WI38 (cell line): Measurements from ENCODE around the gene CNGA2.
"Not testable (repeated sequence)": the region's sequence is repeated elsewhere in the genome, so short reads cannot be mapped to it uniquely, and the experiment has no call there.

Source experiments
- H3K4me3 ChIP-seq: 2 replicates; pipeline ENCODE4 v1.5.1; 2011; ENCODE audit warnings: low read depth, mild to moderate bottlenecking, control low read depth, low read length
- CTCF ChIP-seq: IDR thresholded peaks from 2 replicates; pipeline ENCODE4 v1.5.1; 2012; ENCODE audit warnings: low read depth, mild to moderate bottlenecking, control low read depth, low read length

CNGA2 gene

GRCh38 chrX:151734446-151734845 is at the start of gene CNGA2:
Gene CNGA2 (plus strand): TSS chrX:151734746. CDS start chrX:151738484, 3,738 bp downstream.
- TF ChIP-seq CTCF, result no peak
- H3K4me3 ChIP-seq, result no peak within 1 kb of the TSS

GRCh38 chrX:151687635-151688034 is 46.9 kb upstream of the CNGA2 start:
- no peak for TF ChIP-seq CTCF
- no peak overlapping the region for H3K4me3 ChIP-seq

DNA sequence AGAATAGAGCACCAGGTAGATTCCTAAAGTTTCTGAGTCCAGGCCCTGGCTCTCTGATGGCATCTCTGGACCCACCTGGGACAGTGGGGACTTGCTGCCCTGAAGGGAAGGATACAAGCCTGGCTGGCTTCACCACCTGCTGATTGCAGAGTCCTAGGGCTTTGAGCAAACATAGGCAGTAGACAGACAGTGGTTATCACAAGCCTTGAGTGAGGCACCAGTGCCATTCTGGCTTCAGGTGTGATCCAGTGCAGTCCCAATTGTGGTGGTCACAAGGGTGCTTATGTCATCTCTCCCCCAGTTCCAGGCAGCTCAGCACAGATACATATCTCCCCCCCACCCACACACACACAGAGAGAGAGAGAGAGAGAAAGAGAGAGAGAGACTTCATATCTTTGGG is 45.9 kb upstream of the CNGA2 start:
- no peak overlapping the region for H3K4me3 ChIP-seq
- no peak for TF ChIP-seq CTCF

GRCh38 chrX:151692825-151693224 is 41.7 kb upstream of the CNGA2 start:
- no peak overlapping the region for H3K4me3 ChIP-seq
- TF ChIP-seq CTCF, result no peak

- H3K4me3 ChIP-seq, result no peak overlapping the region
- no peak for TF ChIP-seq CTCF
Measured at GRCh38 chrX:151694121-151694520, 40.4 kb upstream of the CNGA2 start.

- TF ChIP-seq CTCF, result no peak
- no peak within 1 kb of the TSS for H3K4me3 ChIP-seq
Measured at GRCh38 chrX:151694661-151695582, 39.6 kb upstream of the CNGA2 start, which contains the start of gene PRRG3. Gene PRRG3 (plus strand): TSS chrX:151695458. CDS start chrX:151698815, 3,357 bp downstream.

- no peak for TF ChIP-seq CTCF
- no peak overlapping the region for H3K4me3 ChIP-seq
Measured at GRCh38 chrX:151695583-151696340, 38.8 kb upstream of the CNGA2 start.

DNA sequence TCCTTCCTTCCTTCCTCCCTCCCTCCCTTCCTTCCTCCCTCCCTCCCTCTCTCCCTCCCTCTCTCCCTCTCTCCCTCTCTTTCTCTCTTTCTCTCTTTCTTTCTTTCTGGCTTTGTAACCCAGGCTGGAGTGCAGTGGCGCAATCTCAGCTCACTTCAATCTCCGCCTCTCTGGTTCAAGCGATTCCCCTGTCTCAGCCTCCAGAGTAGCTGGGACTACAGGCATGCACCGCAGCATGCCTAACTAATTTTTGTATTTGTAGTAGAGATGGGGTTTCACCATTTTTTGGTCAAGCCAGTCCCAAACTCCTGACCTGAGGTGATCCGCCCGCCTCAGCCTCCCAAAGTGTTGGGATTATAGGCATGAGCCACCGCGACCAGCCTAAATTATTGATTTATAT is 37.5 kb upstream of the CNGA2 start:
- not testable (repeated sequence) for H3K4me3 ChIP-seq
